ENCODE measurements around the gene POU3F2. TPM values are rescaled to one million over a fixed set of nuclear protein-coding genes. Genes with fewer than 3 reads are reported as not detected.

POU3F2 gene
- not detected in 2 replicates for total RNA-seq

GRCh38 chr6:98834060-98835031 lies at the start of gene POU3F2:
TSS of gene POU3F2 (plus strand) at chr6:98834574. CDS start at chr6:98834874, 300 bp downstream.

Other genes with a start within 250 kb of the POU3F2 start
- gene FBXL4, start 113.4 kb downstream of the POU3F2 start, total RNA-seq = 14.0 and 26.1 TPM in 2 replicates

All from nasal cavity respiratory epithelium epithelial cell of viscerocranial mucosa (primary cell).